K562 (cell line): ENCODE measurements around the gene EN2. TPM values are rescaled to one million over a fixed set of nuclear protein-coding genes. Genes with fewer than 3 reads are reported as not detected.

ENCODE experiments used
- ATAC-seq: fragments of 200-7000 bp; cut with Tn5 transposase; 3 replicates; pipeline ENCODE4 v1.9.1; 2020; ENCODE audit warnings: moderate library complexity
- BruUV-seq: library from RNA; stranded (reverse); fragments of 400-500 nt; replicated peaks from 2 replicates; lab custom pipeline; 2021; lab: Mats Ljungman, UMichigan
- CTCF ChIA-PET: fragments of 300-600 bp; formaldehyde crosslinking; extraction: SDS; loops from one replicate; lab custom pipeline; 2021; ENCODE audit warnings: low intra/inter-chr PET ratio; lab: Yijun Ruan, JAX
- POLR2A ChIA-PET: fragments of 300-600, 350-650 bp; sonication (Branson Sonifier 250); formaldehyde crosslinking; extraction: SDS; loops from one replicate; lab custom pipeline; 2021; ENCODE audit warnings: antibody characterized with exemption, inconsistent platforms; lab: Yijun Ruan, JAX
- DNase-seq, 4 experiments: peaks; one replicate each; pipeline versions ENCODE4 v3.0.0 to v3.0.0-alpha.2; 2011 to 2018; ENCODE audit warnings: low spot score in 3 of 4, mixed read lengths in 3 of 4; ENCODE audit errors: extremely low read depth in 1 of 4
- FAIRE-seq: peaks from 2 replicates; lab custom pipeline; 2011; peaks lifted over from hg19 to GRCh38; lab: Jason Lieb, UNC
- H2AFZ ChIP-seq: 2 replicates; pipeline ENCODE4 v1.6.0; 2011; ENCODE audit warnings: low read depth, low read length, control low read depth, inconsistent platforms
- H3K27ac ChIP-seq: fragments of 200-600 bp; 3 replicates; pipeline ENCODE4 v1.8.0; 2011; ENCODE audit warnings: low read depth, mild to moderate bottlenecking, control low read depth, inconsistent platforms, low read length, moderate library complexity, mixed read lengths; ENCODE audit errors: extremely low read depth
- H3K27me3 ChIP-seq, 2 experiments: fragments of 300-600 bp in 1 of 2; 2 replicates in 1 of 2; 3 replicates in 1 of 2; pipeline versions ENCODE4 v1.6.0 to v1.8.0; 2011; ENCODE audit warnings: inconsistent platforms in 2 of 2, low read length in 2 of 2, mild to moderate bottlenecking in 1 of 2, mixed read lengths in 1 of 2, moderate library complexity in 1 of 2; ENCODE audit not compliant: control insufficient read depth in 2 of 2, insufficient read depth in 2 of 2
- H3K36me3 ChIP-seq: fragments of 300-600 bp; 3 replicates; pipeline ENCODE4 v1.8.0; 2011; ENCODE audit warnings: mild to moderate bottlenecking, low read length, inconsistent platforms; ENCODE audit not compliant: control insufficient read depth, insufficient read depth
- H3K4me1 ChIP-seq, 2 experiments: fragments of 200-600 bp in 1 of 2; replicated peaks in 1 of 2; 2 replicates in 1 of 2; 3 replicates in 1 of 2; pipeline versions ENCODE4 v1.5.1 to v1.8.0; 2011; ENCODE audit warnings: inconsistent platforms in 2 of 2, low read length in 2 of 2, mild to moderate bottlenecking in 1 of 2, mixed read lengths in 1 of 2, moderate library complexity in 1 of 2; ENCODE audit not compliant: control insufficient read depth in 2 of 2, insufficient read depth in 2 of 2
- H3K4me2 ChIP-seq: 2 replicates; pipeline ENCODE4 v1.6.1; 2011; ENCODE audit warnings: low read length, control low read depth, inconsistent platforms, mixed read lengths; ENCODE audit not compliant: insufficient read depth
- H3K4me3 ChIP-seq: fragments of 200-600 bp; sonication (generic), shearing (Covaris generic); 2 replicates; pipeline ENCODE4 v1.5.1; 2016; ENCODE audit warnings: control low read depth, inconsistent platforms
- H3K79me2 ChIP-seq: fragments of 200-600 bp; 3 replicates; pipeline ENCODE4 v1.8.0; 2011; ENCODE audit warnings: low read length, inconsistent platforms; ENCODE audit not compliant: control insufficient read depth, insufficient read depth
- H3K9ac ChIP-seq, 2 experiments: 2 replicates each; pipeline versions ENCODE4 v1.6.0 to v1.6.1; 2011; ENCODE audit warnings: low read depth in 2 of 2, low read length in 2 of 2, control low read depth in 1 of 2, inconsistent platforms in 1 of 2, mild to moderate bottlenecking in 1 of 2, mixed read lengths in 1 of 2; ENCODE audit not compliant: insufficient read depth in 1 of 2
- H3K9me1 ChIP-seq: one replicate; pipeline ENCODE4 v1.6.0; 2011; ENCODE audit warnings: inconsistent platforms, mild to moderate bottlenecking, low read length, moderate library complexity; ENCODE audit not compliant: control insufficient read depth, insufficient read depth
- H3K9me3 ChIP-seq: replicated peaks from 2 replicates; pipeline ENCODE4 v1.5.1; 2011; ENCODE audit warnings: low read depth, low read length, inconsistent platforms; ENCODE audit not compliant: control insufficient read depth, insufficient read depth
- H4K20me1 ChIP-seq: replicated peaks from 2 replicates; pipeline ENCODE4 v1.6.1; 2011; ENCODE audit warnings: low read length, inconsistent platforms, mixed read lengths; ENCODE audit not compliant: control insufficient read depth, insufficient read depth
- ARID1B ChIP-seq: fragments of 450-650 bp; IDR thresholded peaks from 2 replicates; pipeline ENCODE4 v1.6.1; 2016; ENCODE audit warnings: antibody characterized with exemption, mild to moderate bottlenecking, inconsistent platforms
- BHLHE40 ChIP-seq: IDR thresholded peaks from 2 replicates; pipeline ENCODE4 v1.6.1; 2011; ENCODE audit warnings: low read length, improper control_type of control experiment
- EGR1 ChIP-seq: fragments of 450-650 bp; conservative IDR thresholded peaks from 2 replicates; pipeline ENCODE4 v1.6.1; 2017; ENCODE audit warnings: mild to moderate bottlenecking
- ESRRA ChIP-seq: fragments of 450-650 bp; IDR thresholded peaks from 2 replicates; pipeline ENCODE4 v1.6.1; 2014; ENCODE audit warnings: low read depth, mild to moderate bottlenecking, moderate library complexity, borderline replicate concordance
- HMG20B ChIP-seq: fragments of 250-450 bp; sonication (Bioruptor Pico); IDR thresholded peaks from 2 replicates; pipeline ENCODE4 v1.5.0; 2021; ENCODE audit warnings: mild to moderate bottlenecking
- ILK ChIP-seq: fragments of 450-650 bp; IDR thresholded peaks from 2 replicates; pipeline ENCODE4 v1.6.1; 2016; ENCODE audit warnings: missing genetic modification characterization, low read depth, mild to moderate bottlenecking, missing compliant biosample characterization, moderate library complexity, borderline replicate concordance
- JUNB ChIP-seq: fragments of 450-650 bp; formaldehyde crosslinking; conservative IDR thresholded peaks from 2 replicates; pipeline ENCODE4 v1.4.0; 2020; ENCODE audit warnings: mild to moderate bottlenecking
- PCBP1 ChIP-seq: fragments of 200-400 bp; formaldehyde crosslinking; IDR thresholded peaks from 2 replicates; pipeline ENCODE4 v1.6.1; 2018; ENCODE audit warnings: mild to moderate bottlenecking, low read depth, low read length; ENCODE audit not compliant: poor library complexity, severe bottlenecking
- PHTF2 ChIP-seq: fragments of 250-450 bp; sonication (Bioruptor Pico); IDR thresholded peaks from 2 replicates; pipeline ENCODE4 v1.5.0; 2021; ENCODE audit warnings: mild to moderate bottlenecking
- ZNF77 ChIP-seq: fragments of 250-450 bp; sonication (Bioruptor Pico); IDR thresholded peaks from 2 replicates; pipeline ENCODE4 v1.5.0; 2020
- WGBS: fragments of 100-300 bp; shearing (Covaris generic); methylation state at CpG from one replicate; pipeline ENCODE4 v1.1.6; 2016; ENCODE audit warnings: low coverage, mixed read lengths; ENCODE audit not compliant: insufficient coverage; ENCODE audit errors: missing lambda C conversion rate; 5-methylcytosine and 5-hydroxymethylcytosine counted together
- in situ Hi-C: fragments of 300-500 bp; cut with MboI; formaldehyde crosslinking; loops from 4 replicates; pipeline ENCODE4 v1.15.0; 2018; ENCODE audit warnings: inconsistent platforms, mixed read lengths
- intact Hi-C: fragments of 100-400 bp; cut with micrococcal nuclease; formaldehyde crosslinking; loops from 2 replicates; pipeline ENCODE4 v1.14.2; 2022
- polyA plus RNA-seq, 8 experiments: library from polyadenylated mRNA; depleted of rRNA in 4 of 8; stranded (reverse) in 5 of 8; unstranded in 3 of 8; fragments of >200 nt; fragmentation: Nextera tagmentation in 2 of 8; fragmentation: Illumina TruSeq in 1 of 8; extraction: Ambion mirVana in 2 of 8; extraction: Trizol in 1 of 8; gene quantifications; 2 replicates each; pipeline versions ENCODE4 v1.2.1 to v1.2.3, GENCODE V29; 2011 to 2014; ENCODE audit warnings: inconsistent platforms in 1 of 8, missing spikeins in 1 of 8
- total RNA-seq, 7 experiments: library from RNA; depleted of rRNA in 6 of 7; stranded (reverse); fragments of >200 nt in 6 of 7; fragmentation: Illumina TruSeq in 2 of 7; extraction: Trizol in 2 of 7; gene quantifications; 2 replicates each; pipeline versions ENCODE4 v1.2.1 to v1.2.3, GENCODE V29; 2011 to 2021; ENCODE audit warnings: low replicate concordance in 1 of 7
- TF ChIP-seq, protein P1 (sequence below): fragments of 150-350 bp; IDR thresholded peaks from 2 replicates; pipeline ENCODE4 v1.6.1; 2014; ENCODE audit warnings: low read depth, mild to moderate bottlenecking, low read length, borderline replicate concordance
- TF ChIP-seq, protein P2 (sequence below): fragments of 200-800 bp; sonication (Bioruptor generic); IDR thresholded peaks from 2 replicates; pipeline ENCODE4 v1.6.1; 2016; ENCODE audit warnings: missing genetic modification characterization, missing compliant biosample characterization
- TF ChIP-seq, protein P3 (sequence below): sonication (generic); formaldehyde crosslinking; IDR thresholded peaks from 2 replicates; pipeline ENCODE4 v1.8.1; 2023; ENCODE audit warnings: mild to moderate bottlenecking, missing genetic modification reagents

Gene EN2
- total and polyA plus RNA-seq, 9 of the 15 experiments (the other 6 are each of a cell fraction or from before 2014, with no cell fraction given), result 0.04 TPM; not detected in 7

DNA sequence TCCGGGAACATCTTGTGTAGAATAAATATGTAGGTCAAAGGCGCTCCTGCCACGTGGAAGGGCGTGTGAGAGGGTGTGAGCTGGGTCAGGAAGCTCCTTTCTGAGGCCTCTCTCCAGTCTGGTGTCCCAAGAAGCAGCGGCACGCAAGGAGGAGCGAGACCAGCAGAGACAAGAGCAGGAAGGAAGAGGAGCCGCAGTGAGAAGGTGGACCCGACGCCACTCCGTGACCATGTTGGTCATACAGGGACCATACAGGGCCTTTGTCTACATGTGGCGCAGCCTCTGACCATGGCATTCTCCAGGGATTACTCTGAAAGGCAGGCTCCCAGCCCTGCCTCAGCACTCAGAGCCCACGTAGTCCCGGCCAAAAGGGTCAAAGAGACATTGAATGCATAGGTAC is 26.2 kb upstream of the EN2 start:
- intact Hi-C loops (no loop called here), in situ Hi-C loops (no loop called here)
- no peak overlapping the region for H3K27ac ChIP-seq
- ChIA-PET POLR2A (no interaction called here), CTCF (interaction anchor here (0.6 kb wide), 1 partner anchor 95 kb away, joined by 3 read pairs; no protein-coding TSS in a partner anchor)
- H4K20me1 ChIP-seq, result peaks cover 4% of the 10 kb centered on the region; the same call in 1 of the 2 replicates
- H3K36me3 ChIP-seq, result no peaks in the 10 kb centered on the region
- no peak overlapping the region for H2AFZ ChIP-seq
- H3K9me1 ChIP-seq, result no peaks in the 10 kb centered on the region
- FAIRE-seq, result no peak
- no peak for DNase-seq
- no peaks in the 10 kb centered on the region for H3K9me3 ChIP-seq
- under 1% methylated on average over 14 of the region's 14 CpGs for WGBS
- no peak overlapping the region for H3K4me2 ChIP-seq
- no peaks in the 10 kb centered on the region for H3K79me2 ChIP-seq
- no peak overlapping the region for H3K9ac ChIP-seq
- H3K4me3 ChIP-seq, result no peak overlapping the region
- H3K27me3 ChIP-seq, result peaks cover 48 to 83% of the 10 kb centered on the region in 2 experiments
- no peaks in the 10 kb centered on the region for H3K4me1 ChIP-seq
- ATAC-seq, result peak; percentile 29; the same call in 1 of the 3 replicates
- BruUV-seq, result no TSS peak
- TF ChIP-seq EGR1 (no peak), PCBP1 (no peak), ILK (no peak), ESRRA (no peak), PHTF2 (no peak), ZNF77 (no peak), JUNB (CRISPR knock-in tag) (no peak), ARID1B (no peak), BHLHE40 (no peak), HMG20B (CRISPR knock-in tag) (no peak)
- TF ChIP-seq, protein P1, sequence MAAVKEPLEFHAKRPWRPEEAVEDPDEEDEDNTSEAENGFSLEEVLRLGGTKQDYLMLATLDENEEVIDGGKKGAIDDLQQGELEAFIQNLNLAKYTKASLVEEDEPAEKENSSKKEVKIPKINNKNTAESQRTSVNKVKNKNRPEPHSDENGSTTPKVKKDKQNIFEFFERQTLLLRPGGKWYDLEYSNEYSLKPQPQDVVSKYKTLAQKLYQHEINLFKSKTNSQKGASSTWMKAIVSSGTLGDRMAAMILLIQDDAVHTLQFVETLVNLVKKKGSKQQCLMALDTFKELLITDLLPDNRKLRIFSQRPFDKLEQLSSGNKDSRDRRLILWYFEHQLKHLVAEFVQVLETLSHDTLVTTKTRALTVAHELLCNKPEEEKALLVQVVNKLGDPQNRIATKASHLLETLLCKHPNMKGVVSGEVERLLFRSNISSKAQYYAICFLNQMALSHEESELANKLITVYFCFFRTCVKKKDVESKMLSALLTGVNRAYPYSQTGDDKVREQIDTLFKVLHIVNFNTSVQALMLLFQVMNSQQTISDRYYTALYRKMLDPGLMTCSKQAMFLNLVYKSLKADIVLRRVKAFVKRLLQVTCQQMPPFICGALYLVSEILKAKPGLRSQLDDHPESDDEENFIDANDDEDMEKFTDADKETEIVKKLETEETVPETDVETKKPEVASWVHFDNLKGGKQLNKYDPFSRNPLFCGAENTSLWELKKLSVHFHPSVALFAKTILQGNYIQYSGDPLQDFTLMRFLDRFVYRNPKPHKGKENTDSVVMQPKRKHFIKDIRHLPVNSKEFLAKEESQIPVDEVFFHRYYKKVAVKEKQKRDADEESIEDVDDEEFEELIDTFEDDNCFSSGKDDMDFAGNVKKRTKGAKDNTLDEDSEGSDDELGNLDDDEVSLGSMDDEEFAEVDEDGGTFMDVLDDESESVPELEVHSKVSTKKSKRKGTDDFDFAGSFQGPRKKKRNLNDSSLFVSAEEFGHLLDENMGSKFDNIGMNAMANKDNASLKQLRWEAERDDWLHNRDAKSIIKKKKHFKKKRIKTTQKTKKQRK, result no peak
- TF ChIP-seq, protein P2, sequence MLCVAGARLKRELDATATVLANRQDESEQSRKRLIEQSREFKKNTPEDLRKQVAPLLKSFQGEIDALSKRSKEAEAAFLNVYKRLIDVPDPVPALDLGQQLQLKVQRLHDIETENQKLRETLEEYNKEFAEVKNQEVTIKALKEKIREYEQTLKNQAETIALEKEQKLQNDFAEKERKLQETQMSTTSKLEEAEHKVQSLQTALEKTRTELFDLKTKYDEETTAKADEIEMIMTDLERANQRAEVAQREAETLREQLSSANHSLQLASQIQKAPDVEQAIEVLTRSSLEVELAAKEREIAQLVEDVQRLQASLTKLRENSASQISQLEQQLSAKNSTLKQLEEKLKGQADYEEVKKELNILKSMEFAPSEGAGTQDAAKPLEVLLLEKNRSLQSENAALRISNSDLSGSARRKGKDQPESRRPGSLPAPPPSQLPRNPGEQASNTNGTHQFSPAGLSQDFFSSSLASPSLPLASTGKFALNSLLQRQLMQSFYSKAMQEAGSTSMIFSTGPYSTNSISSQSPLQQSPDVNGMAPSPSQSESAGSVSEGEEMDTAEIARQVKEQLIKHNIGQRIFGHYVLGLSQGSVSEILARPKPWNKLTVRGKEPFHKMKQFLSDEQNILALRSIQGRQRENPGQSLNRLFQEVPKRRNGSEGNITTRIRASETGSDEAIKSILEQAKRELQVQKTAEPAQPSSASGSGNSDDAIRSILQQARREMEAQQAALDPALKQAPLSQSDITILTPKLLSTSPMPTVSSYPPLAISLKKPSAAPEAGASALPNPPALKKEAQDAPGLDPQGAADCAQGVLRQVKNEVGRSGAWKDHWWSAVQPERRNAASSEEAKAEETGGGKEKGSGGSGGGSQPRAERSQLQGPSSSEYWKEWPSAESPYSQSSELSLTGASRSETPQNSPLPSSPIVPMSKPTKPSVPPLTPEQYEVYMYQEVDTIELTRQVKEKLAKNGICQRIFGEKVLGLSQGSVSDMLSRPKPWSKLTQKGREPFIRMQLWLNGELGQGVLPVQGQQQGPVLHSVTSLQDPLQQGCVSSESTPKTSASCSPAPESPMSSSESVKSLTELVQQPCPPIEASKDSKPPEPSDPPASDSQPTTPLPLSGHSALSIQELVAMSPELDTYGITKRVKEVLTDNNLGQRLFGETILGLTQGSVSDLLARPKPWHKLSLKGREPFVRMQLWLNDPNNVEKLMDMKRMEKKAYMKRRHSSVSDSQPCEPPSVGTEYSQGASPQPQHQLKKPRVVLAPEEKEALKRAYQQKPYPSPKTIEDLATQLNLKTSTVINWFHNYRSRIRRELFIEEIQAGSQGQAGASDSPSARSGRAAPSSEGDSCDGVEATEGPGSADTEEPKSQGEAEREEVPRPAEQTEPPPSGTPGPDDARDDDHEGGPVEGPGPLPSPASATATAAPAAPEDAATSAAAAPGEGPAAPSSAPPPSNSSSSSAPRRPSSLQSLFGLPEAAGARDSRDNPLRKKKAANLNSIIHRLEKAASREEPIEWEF (CRISPR knock-in tag), result no peak
- TF ChIP-seq, protein P3, sequence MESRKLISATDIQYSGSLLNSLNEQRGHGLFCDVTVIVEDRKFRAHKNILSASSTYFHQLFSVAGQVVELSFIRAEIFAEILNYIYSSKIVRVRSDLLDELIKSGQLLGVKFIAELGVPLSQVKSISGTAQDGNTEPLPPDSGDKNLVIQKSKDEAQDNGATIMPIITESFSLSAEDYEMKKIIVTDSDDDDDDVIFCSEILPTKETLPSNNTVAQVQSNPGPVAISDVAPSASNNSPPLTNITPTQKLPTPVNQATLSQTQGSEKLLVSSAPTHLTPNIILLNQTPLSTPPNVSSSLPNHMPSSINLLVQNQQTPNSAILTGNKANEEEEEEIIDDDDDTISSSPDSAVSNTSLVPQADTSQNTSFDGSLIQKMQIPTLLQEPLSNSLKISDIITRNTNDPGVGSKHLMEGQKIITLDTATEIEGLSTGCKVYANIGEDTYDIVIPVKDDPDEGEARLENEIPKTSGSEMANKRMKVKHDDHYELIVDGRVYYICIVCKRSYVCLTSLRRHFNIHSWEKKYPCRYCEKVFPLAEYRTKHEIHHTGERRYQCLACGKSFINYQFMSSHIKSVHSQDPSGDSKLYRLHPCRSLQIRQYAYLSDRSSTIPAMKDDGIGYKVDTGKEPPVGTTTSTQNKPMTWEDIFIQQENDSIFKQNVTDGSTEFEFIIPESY (CRISPR knock-in tag), result no peak
